Natural killer cell (primary cell): ENCODE results near the gene ARID1B. TPM values are rescaled to one million over a fixed set of nuclear protein-coding genes. Genes with fewer than 3 reads are reported as not detected.

Source experiments
- ATAC-seq, 3 donors: fragments of 150-1000 bp in 2 of 3; fragments of 200-7000 bp in 1 of 3; cut with Tn5 transposase; 1 replicate in 1 of 3; 2 replicates in 2 of 3; pipeline ENCODE4 v1.10.0; 2021; ENCODE audit warnings: mild to moderate bottlenecking in 2 of 3, moderate library complexity in 2 of 3
- DNase-seq, 2 donors: peaks; one replicate each; pipeline versions ENCODE4 v3.0.0 to v3.0.0-alpha.2; 2013 to 2021; ENCODE audit warnings: mixed read lengths in 1 of 2
- H3K27ac ChIP-seq: one replicate; pipeline ENCODE4 v1.5.1; 2013; ENCODE audit warnings: mild to moderate bottlenecking, low read length
- H3K27me3 ChIP-seq: one replicate; pipeline ENCODE4 v1.6.1; 2013; ENCODE audit warnings: low read length; ENCODE audit not compliant: control insufficient read depth, insufficient read depth
- H3K36me3 ChIP-seq: one replicate; pipeline ENCODE4 v1.6.1; 2013; ENCODE audit warnings: low read length; ENCODE audit not compliant: control insufficient read depth, insufficient read depth
- H3K4me1 ChIP-seq: one replicate; pipeline ENCODE4 v1.6.1; 2013; ENCODE audit warnings: low read length; ENCODE audit not compliant: control insufficient read depth, insufficient read depth
- H3K4me3 ChIP-seq: one replicate; pipeline ENCODE4 v1.5.1; 2013; ENCODE audit warnings: low read length
- H3K9me3 ChIP-seq: one replicate; pipeline ENCODE4 v1.6.1; 2013; ENCODE audit warnings: low read length; ENCODE audit not compliant: control insufficient read depth, insufficient read depth
- H3K27ac Mint-ChIP-seq, 2 donors: one replicate each; pipeline ENCODE4 v1.8.0; 2022; ENCODE audit warnings: mild to moderate bottlenecking in 2 of 2, mixed read lengths in 2 of 2, moderate library complexity in 1 of 2
- H3K27me3 Mint-ChIP-seq, 2 donors: one replicate each; pipeline ENCODE4 v1.8.0; 2022; ENCODE audit warnings: low read depth in 2 of 2, mixed read lengths in 2 of 2
- H3K36me3 Mint-ChIP-seq: one replicate; pipeline ENCODE4 v1.8.0; 2022; ENCODE audit warnings: mixed read lengths
- H3K4me1 Mint-ChIP-seq, 2 donors: one replicate each; pipeline ENCODE4 v1.8.0; 2022; ENCODE audit warnings: mixed read lengths in 2 of 2
- H3K4me3 Mint-ChIP-seq: one replicate; pipeline ENCODE4 v1.8.0; 2022; ENCODE audit warnings: mild to moderate bottlenecking, moderate library complexity, mixed read lengths
- H3K9me3 Mint-ChIP-seq, 2 donors: one replicate each; pipeline ENCODE4 v1.8.0; 2022; ENCODE audit warnings: mixed read lengths in 2 of 2
- WGBS: methylation state at CpG from one replicate; pipeline ENCODE4 v1.1.7; 2013; ENCODE audit warnings: missing lambda C conversion rate; ENCODE audit not compliant: insufficient coverage; 5-methylcytosine and 5-hydroxymethylcytosine counted together
- intact Hi-C: fragments of 100-400 bp; cut with micrococcal nuclease; formaldehyde crosslinking; loops from one replicate; pipeline ENCODE4 v1.14.2; 2022
- total RNA-seq, 4 donors: library from RNA; stranded (reverse); fragments of 120-200 nt in 1 of 4; gene quantifications; one replicate each; pipeline versions ENCODE4 v1.2.3 to v1.2.4, GENCODE V29; 2013 to 2022
- TF ChIP-seq, protein P1 (sequence below): fragments of 200-600 bp; IDR thresholded peaks from one replicate; pipeline ENCODE4 v1.8.0; 2022; ENCODE audit warnings: antibody characterized with exemption

ARID1B gene
- total RNA-seq, 3 donors from 2014 or later (not counting 1 experiment from before 2014, with no cell fraction given) = 180 to 201 (median 189) TPM

- ATAC-seq = no peak
- 100% methylated on average over 3 of the region's 5 CpGs for WGBS
- intact Hi-C loops = no loop called here
These were observed 142.7 kb downstream of the ARID1B start for GRCh38 chr6:156919814-156920369.

GRCh38 chr6:156924246-156924645, 147.1 kb downstream of the ARID1B start:
- Mint-ChIP-seq H3K9me3 (no peaks in the 10 kb centered on the region), H3K27ac (no peak overlapping the region), H3K4me3 (no peak overlapping the region), H3K27me3 (no peaks in the 10 kb centered on the region), H3K4me1 (peaks cover 55 to 67% of the 10 kb centered on the region in 2 donors), H3K36me3 (no peaks in the 10 kb centered on the region)
- intact Hi-C loops = no loop called here
- DNase-seq (no peak), ATAC-seq (no peak)
- Histone ChIP-seq H3K27me3 (no peaks in the 10 kb centered on the region), H3K9me3 (no peaks in the 10 kb centered on the region), H3K27ac (no peak overlapping the region), H3K4me3 (no peak overlapping the region), H3K4me1 (peaks cover 13% of the 10 kb centered on the region), H3K36me3 (no peaks in the 10 kb centered on the region)
- TF ChIP-seq, protein P1, sequence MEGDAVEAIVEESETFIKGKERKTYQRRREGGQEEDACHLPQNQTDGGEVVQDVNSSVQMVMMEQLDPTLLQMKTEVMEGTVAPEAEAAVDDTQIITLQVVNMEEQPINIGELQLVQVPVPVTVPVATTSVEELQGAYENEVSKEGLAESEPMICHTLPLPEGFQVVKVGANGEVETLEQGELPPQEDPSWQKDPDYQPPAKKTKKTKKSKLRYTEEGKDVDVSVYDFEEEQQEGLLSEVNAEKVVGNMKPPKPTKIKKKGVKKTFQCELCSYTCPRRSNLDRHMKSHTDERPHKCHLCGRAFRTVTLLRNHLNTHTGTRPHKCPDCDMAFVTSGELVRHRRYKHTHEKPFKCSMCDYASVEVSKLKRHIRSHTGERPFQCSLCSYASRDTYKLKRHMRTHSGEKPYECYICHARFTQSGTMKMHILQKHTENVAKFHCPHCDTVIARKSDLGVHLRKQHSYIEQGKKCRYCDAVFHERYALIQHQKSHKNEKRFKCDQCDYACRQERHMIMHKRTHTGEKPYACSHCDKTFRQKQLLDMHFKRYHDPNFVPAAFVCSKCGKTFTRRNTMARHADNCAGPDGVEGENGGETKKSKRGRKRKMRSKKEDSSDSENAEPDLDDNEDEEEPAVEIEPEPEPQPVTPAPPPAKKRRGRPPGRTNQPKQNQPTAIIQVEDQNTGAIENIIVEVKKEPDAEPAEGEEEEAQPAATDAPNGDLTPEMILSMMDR = no peak
- 94% methylated on average over 4 of the region's 4 CpGs for WGBS

More at GRCh38 chr6:156919814-156920369, 142.7 kb downstream of the ARID1B start:
- peaks cover 43 to 55% of the 10 kb centered on the region in 2 donors for H3K4me1 Mint-ChIP-seq
- no peak overlapping the region for H3K4me3 Mint-ChIP-seq
- H3K4me3 ChIP-seq = no peak overlapping the region
- H3K9me3 Mint-ChIP-seq = no peaks in the 10 kb centered on the region
- no peaks in the 10 kb centered on the region for H3K27me3 ChIP-seq
- no peaks in the 10 kb centered on the region for H3K9me3 ChIP-seq
- peaks cover 8% of the 10 kb centered on the region for H3K4me1 ChIP-seq
- no peaks in the 10 kb centered on the region for H3K36me3 ChIP-seq
- no peak for DNase-seq
- no peaks in the 10 kb centered on the region for H3K27me3 Mint-ChIP-seq
- H3K36me3 Mint-ChIP-seq = no peaks in the 10 kb centered on the region
- H3K27ac ChIP-seq = no peak overlapping the region
- TF ChIP-seq, protein P1 = no peak
- peak overlapping the region in 1 of 2 donors; percentile 36 for H3K27ac Mint-ChIP-seq

- ATAC-seq (no peak), DNase-seq (no peak)
- WGBS = 92% methylated on average over 2 of the region's 2 CpGs
- Histone ChIP-seq H3K27me3 (no peaks in the 10 kb centered on the region), H3K9me3 (no peaks in the 10 kb centered on the region), H3K27ac (no peak overlapping the region), H3K4me1 (peaks cover 13% of the 10 kb centered on the region), H3K4me3 (no peak overlapping the region), H3K36me3 (no peaks in the 10 kb centered on the region)
- intact Hi-C loops = no loop called here
- H3K4me3 Mint-ChIP-seq = no peak overlapping the region
- H3K27ac Mint-ChIP-seq = no peak overlapping the region
- TF ChIP-seq, protein P1 = no peak
- peaks cover 62 to 67% of the 10 kb centered on the region in 2 donors for H3K4me1 Mint-ChIP-seq
- H3K36me3 Mint-ChIP-seq = no peaks in the 10 kb centered on the region
- no peaks in the 10 kb centered on the region for H3K9me3 Mint-ChIP-seq
- H3K27me3 Mint-ChIP-seq = no peaks in the 10 kb centered on the region
These were observed 147.8 kb downstream of the ARID1B start for GRCh38 chr6:156925026-156925425.
